ENCODE results near the gene ERCC5. TPM values are rescaled to one million over a fixed set of nuclear protein-coding genes. Genes with fewer than 3 reads are reported as not detected.

Gene ERCC5
- total RNA-seq = 34.7 and 43.3 TPM in 2 replicates

DNA sequence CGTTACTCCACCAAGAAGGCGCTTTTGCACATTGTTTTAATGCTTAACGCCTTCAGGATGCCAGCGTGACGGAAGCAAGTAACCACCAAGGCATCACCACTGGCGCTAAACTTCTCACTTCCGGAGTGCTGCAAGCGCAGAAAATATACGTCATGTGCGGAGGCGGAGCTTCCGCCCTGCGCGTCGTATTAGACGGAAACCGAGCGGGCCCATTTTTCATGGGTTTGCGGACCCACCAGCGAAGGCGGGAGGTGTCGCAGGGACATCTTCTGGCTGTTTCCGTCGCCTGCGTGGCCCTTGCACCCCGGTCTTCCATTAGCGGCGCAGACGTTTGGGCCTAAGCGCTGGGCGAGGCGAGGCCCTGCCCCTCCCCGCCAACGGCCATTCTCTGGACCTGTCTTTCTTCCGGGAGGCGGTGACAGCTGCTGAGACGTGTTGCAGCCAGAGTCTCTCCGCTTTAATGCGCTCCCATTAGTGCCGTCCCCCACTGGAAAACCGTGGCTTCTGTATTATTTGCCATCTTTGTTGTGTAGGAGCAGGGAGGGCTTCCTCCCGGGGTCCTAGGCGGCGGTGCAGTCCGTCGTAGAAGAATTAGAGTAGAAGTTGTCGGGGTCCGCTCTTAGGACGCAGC, at the start of gene ERCC5:
ERCC5 (plus strand) TSS at position 403 of the 631 bp plus-strand sequence. CDS start 235 bp downstream, outside the sequence.

DNA sequence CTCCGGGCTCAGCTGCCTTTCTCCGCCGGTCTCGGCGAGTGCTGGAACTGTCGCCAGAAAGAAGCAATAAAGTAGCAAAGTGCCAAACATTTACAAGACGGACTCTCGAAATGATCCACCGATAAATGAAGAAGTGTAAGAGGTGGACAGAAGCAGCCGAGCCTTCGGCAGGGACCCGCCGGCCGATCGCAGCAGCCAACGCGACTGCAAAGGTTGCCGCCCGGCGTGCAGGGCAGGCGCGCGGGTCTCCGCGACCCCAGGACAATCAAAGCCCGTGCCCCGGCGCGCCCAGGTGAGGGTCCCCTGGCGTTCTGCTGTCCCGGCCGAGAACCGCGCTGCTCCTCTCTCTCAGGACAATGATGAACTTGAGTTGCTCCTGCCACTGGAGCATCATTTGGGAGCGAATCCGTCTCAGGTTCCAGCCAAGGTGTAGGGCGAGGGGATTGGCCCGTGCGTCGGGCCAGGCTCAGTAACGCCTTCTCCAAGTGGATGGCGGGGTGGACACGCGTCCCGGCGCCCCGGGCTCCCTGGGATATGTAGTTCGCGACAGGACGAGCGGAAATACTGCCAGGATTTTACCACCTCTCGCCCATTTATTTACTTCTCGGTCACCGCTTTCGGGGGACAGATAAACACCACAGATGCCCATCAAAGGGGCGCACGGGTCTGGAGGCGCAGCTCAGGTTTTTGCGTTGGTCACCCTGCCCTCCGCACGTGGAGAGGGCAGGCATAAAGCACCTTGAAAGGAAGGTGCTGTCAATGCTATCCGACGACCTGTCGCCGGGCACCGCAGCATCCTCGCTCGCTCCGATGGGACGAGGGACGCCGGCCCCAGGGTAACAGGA, 47.0 kb upstream of the ERCC5 start, which contains the start of the genes BIVM and POGLUT2:
BIVM (plus strand) TSS at position 539 of the 845 bp plus-strand sequence. CDS start 8,149 bp downstream, outside the sequence.
POGLUT2 (minus strand) TSS at position 396 of the 845 bp plus-strand sequence; CDS start at position 90, 306 bp downstream.

Other genes with a start within 250 kb of the ERCC5 start
- 22.0 and 26.2 TPM in 2 replicates for gene TPP2, start 249.0 kb upstream of the ERCC5 start, total RNA-seq
- not detected in 2 replicates for gene METTL21C, start 151.0 kb upstream of the ERCC5 start, total RNA-seq
- gene TEX30, start 72.2 kb upstream of the ERCC5 start, total RNA-seq = 9.9 and 11.1 TPM in 2 replicates
- gene POGLUT2, start 47.1 kb upstream of the ERCC5 start, total RNA-seq = 8.6 and 8.8 TPM in 2 replicates
- 8.0 and 9.2 TPM in 2 replicates for gene BIVM, start 46.9 kb upstream of the ERCC5 start, total RNA-seq
- gene SLC10A2, start 220.4 kb downstream of the ERCC5 start, total RNA-seq = not detected in 2 replicates